Lower leg skin (tissue), 3 donors: ENCODE results near the gene FKBP1A.

ENCODE experiments used
- CTCF ChIP-seq, 3 donors: fragments of 450-650 bp; IDR thresholded peaks; one replicate each; pipeline ENCODE4 v1.5.1; 2016; ENCODE audit warnings: antibody characterized with exemption in 3 of 3, mild to moderate bottlenecking in 3 of 3, moderate library complexity in 2 of 3
- POLR2A ChIP-seq, 2 donors: fragments of 450-650 bp; IDR thresholded peaks; one replicate each; pipeline ENCODE4 v1.6.1; 2016 to 2017; ENCODE audit warnings: antibody characterized with exemption in 2 of 2, mild to moderate bottlenecking in 1 of 2, moderate library complexity in 1 of 2

GRCh38 chr20:1378735-1379125 lies 14.1 kb downstream of the FKBP1A start:
- no peak for TF ChIP-seq CTCF (IDR thresholded peaks at IDR 0.05)
- no peak for TF ChIP-seq POLR2A (IDR thresholded peaks at IDR 0.05)
